NCI-H774 (cell line): ENCODE data around the gene TXNDC11.

Experiments used
- DNase-seq: peaks from one replicate; lab custom pipeline; 2025; lab: John Stamatoyannopoulos, UW

TXNDC11 gene

DNA sequence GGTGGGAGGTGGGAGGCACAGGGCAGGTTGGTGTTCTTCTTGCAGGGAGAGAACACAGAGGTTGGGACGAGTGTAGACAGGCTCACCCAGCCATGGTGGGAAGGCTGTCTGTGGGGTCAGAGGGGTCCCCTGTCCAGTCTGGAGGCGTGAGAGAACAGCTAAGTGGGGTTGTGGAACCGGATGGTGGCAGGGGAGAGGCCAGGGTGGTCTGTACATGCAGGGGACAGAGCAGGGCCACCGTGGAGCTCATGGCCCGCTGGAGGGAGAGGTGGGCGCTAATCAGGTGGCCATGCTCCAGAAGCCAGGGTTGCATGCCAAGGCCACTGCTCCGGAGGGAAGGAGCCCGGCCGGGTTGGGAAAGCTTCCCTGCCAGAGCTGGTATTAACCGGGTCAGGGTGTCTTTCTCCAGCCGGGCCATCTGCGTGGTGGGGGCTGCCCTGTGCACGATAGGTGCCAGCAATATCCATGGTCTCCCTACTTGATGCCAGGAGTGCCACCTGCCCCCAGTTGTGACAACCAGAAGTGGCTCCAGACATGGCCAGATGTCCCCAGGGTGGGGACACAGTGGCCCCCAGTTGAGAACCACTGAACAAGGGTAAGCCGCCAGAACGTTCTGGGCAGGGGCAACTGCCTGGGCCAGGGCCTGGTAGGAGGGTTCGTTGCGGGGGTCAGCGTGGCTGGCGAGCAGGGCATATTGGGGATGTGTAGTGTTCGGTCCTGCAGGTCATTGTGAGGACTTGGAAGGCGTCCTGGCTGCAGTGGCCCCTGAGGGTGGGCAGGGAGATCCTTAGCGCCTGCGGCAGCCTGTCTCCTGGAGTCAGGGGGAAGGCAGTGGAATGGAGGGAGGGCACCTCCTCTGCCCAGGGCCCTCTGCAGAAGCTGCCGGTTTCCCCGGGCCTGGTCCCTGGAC is 69.3 kb downstream of the TXNDC11 start:
- DNase-seq, result no peak

DNA sequence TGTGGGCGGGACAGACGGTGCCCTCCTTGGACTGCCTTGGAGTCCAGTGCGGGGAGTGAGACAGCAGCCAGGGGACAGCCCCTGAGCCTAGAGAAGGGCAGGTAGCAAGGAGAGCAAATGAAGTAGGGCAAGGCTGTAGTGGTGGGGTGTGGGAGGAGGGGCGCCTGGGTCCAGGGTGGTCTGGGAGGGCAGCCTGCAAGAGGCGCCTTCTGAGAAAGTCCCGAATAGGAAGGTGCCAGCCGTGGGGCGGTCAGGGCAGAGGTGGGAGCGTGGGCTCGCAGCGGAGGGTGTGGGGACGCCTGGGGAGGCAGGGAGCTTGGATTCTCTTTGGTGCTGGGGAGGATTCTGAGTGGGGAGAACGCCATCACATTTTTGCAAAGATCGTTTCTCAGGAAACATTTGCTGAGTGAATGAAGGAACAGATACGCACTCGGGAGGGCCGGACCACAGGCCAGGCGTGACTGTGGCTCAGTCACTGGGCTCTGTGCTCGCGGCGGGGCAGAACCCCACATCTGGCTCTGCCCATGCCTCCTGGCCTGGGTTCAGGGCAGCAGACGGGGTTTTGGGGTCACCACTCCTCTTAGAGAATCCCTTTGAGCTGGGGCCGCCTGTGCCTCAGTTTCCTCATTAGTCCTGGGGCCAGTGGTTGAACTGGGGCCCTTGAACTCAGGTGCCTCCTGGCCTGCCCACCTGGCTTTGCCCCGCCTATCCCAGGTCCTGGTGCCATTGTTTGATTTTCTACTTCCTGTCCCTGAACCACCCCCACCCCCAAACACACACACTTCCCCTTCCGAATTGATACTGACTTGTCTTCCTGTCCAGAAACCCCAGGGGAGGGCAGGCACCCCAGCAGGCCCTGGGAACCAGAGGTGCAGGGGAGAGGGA is 70.2 kb downstream of the TXNDC11 start:
- no peak for DNase-seq

DNA sequence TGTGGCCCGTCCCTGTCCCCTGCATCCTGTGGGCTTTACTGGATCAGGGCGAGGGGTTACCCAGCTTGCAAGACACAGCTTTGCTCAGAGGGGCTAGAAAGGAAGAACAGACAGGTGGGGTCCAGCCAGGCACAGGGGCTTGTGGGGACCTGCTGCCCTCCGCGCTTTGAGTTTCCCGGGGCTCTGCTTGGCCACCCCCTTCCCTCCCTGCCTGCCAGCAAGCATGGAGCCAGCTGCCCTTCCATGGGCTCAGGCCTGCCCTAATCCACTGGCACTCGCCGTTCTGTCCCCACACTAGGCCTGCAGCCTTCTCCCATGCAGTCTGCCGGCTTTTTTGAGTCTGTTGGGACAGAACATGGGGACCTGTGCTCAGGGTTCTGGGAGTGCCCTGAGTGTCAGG is 71.0 kb downstream of the TXNDC11 start:
- DNase-seq, result no peak

- DNase-seq, result no peak
These were observed 71.4 kb downstream of the TXNDC11 start for GRCh38 chr16:11671271-11671670.

GRCh38 chr16:11670171-11671131 is 72.2 kb downstream of the TXNDC11 start:
- no peak for DNase-seq

- no peak for DNase-seq
These were observed 73.1 kb downstream of the TXNDC11 start for GRCh38 chr16:11669380-11670146.

DNA sequence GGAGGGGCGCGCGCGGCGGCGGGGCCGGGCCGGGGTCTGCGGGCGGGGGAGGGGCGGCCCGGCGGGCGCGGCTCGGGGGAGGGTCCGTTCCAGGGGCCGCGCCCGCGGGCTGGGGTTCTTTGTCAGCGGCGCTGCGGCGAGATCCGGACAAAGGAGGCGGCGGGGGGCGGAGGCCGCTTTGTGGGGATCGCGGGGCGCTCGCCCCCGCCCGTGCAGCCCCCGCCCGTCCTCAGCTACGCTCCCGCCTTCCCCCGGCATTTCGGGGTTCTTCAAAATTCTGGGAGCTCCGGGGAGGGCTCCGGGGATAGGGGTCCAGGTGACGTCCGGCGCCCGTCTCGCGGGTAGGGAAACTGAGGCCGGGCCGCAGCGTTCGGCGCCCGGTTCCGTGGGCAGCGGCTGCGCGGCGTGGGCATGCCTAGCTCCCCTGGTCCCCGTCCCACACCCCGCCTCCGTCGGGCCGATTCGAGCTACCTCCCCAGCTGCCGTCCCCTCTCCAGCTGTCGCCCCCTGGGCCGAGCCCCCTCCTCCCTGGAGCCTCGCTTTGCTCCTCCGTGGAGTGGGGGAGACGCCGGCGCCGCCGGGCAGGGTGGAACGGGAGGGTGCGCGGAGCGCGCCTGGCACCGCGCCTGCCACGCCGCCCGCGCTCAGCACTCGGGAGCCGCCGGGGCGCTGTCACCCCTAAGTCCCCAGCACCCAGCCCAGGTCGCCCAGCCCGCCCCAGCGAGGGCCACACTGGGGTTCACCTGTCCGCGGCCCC is 73.9 kb downstream of the TXNDC11 start:
- DNase-seq, result no peak

DNA sequence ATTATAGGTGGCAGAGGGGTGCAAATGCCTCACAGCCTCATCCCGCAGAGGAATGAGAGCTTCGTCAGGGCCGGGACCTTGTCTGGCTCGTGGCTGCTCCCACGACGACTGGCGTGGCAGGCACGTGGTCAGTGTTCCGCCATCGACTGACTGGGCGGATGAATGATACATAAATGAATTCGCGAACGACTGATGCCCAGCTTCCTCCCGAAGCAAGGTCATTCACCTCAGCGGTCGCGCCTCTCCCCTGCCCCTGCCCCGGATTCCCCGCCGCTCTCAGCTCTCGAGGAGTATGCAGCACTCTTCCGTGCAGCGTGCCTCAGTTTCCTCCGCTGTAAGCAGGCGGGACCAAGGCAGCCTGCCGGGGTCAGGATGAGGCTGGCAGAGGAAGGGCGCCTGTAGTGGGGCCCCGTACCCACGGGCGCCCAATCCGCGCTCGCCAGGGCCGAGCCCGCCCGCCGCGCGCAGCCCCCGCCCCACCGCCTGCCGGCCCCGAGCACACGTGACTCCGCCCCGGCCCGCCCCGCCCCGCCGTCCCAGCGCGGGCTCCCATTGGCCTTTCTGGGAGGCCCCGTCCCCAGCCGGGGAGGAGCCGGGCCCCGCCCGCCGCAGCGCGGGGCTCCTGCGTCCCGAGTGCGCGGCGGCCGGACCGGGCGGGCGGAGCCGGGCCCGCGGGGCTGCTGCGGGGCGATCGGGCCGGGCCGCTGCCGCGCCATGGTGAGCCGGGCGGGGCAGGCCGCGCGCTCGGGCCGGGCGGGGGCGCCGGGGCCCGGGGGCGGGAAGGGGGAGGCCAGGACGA is 74.6 kb downstream of the TXNDC11 start, which contains the start of gene SNN:
Gene SNN, plus strand, starts transcription at position 632 of the 799 bp plus-strand sequence. CDS start 7,605 bp downstream, outside the sequence.
- peak; percentile 77 for DNase-seq

DNA sequence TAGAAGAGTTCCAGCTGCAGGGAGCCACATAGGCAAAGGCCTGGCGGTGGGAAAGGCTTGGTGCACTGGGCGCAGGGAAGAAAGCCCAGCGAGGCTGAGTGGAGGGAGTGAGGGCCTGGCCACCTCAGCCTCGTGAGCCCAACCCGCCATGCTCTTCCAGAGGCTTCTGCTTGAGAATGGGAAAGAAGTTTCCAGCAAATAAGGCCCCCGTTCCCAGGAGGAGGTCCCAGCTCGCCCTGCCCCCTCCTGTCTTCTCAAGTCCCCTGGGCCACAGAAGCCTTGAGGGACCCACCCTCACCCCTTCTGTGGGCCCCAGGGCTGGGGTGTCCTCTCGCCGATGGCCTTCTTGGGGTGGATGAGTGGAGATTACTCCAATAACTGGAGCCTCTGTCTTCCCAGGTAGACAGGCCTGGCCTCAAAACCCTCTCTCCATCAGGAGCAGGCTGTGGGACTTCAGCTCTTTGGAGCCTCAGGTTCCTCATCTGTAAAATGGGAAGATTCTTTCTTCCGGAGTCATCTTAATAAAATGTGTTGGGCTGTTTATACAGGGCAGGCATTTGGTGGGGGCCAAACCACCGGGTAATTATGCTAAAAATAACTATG is 75.3 kb downstream of the TXNDC11 start:
- no peak for DNase-seq

DNA sequence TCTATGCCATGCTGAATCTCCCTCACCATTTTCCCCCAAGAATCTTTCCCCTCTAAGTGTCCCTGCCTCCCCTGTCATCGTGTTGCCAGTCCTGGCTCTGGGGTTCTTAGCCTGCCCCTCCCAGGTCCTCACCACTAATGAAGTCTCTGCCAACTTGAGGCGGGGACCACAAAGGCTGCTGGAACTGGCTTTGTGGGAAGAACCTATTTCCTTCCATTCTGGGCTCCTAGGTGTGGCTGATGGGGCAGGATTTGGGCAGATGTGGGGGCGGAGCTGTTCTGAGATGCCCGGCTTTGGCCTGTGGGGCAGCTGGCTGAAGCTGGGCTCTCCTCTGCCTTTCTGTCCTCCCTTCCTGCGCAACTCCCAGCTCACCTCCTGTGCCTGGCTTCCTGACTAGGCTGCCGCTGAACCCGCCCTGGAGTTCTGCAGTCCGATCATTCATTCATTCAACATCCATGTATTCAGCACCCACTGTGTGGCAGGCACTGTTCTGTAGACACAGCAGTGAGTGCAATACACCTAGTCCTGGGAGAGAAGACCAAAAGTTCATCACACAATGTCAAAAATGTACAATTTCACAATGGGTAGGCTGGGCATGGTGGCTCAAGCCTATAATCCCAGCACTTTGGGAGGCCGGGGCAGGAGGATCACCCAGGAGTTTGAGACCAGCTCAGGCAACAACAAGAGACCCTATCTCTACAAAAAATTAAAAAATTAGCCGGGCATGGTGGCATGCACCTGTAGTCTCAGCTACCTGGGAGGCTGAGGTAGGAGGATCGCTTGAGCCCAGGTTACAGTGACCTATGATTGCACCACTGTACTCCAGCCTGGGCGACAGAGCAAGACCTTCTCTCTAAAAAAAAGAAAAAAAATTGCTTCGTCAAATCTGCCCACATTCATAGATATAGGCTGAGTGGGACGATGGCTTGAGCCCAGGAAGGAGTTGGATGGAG is 76.3 kb downstream of the TXNDC11 start:
- no peak for DNase-seq

- no peak for DNase-seq
These were observed 77.6 kb downstream of the TXNDC11 start for GRCh38 chr16:11665071-11665491.

DNA sequence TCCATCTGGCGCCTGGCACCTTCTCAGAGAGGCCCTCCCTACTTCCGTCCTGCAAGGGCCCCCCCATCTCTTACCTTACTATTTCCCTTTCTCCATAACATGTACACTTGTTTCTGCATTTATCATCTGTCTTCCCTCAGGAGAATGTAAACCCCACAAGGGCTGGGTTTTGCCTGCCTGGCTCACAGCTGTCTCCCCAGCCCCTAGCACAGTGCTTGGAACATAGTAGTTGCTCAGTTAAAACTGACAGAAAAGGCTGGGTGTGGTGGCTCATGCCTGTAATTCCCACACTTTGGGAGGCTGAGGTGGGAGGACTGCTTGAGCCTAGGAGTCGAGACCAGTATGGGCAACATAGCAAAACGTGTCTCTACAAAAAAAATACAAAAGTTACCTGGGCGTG is 80.1 kb downstream of the TXNDC11 start:
- no peak for DNase-seq

GRCh38 chr16:11660565-11660964 is 82.1 kb downstream of the TXNDC11 start:
- no peak for DNase-seq

GRCh38 chr16:11658896-11659708 is 83.6 kb downstream of the TXNDC11 start:
- no peak for DNase-seq

- DNase-seq, result no peak
These were observed 85.1 kb downstream of the TXNDC11 start for GRCh38 chr16:11657556-11657955.

DNA sequence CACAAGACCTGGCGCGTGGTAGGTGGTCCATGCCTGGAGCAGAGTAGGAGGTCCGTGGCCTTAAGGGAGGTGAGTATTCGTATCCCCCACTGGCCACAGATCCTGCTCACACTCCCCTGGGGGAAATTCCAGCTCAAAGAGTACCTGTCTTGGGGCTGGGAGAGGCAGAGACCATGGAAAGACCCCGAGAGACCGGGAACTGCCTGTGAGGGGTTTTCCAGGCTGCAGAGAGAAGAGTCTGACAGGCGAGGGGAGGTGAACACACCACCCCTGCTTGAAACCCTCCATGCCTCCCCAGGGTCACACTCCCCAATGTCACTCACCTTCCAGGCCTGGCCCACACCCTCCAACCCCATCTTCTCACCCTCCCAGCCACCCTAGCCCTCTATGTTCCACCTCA is 87.0 kb downstream of the TXNDC11 start:
- DNase-seq, result no peak

GRCh38 chr16:11651796-11652195 is 90.9 kb downstream of the TXNDC11 start:
- no peak for DNase-seq
